Fibroblast of the aortic adventitia (primary cell): ENCODE results near the gene PDK4. TPM values are rescaled to one million over a fixed set of nuclear protein-coding genes. Genes with fewer than 3 reads are reported as not detected.
A peak's percentile ranks its signal among the peaks of the same experiment; 100 is the strongest.

ENCODE experiments used
- DNase-seq: peaks from one replicate; pipeline ENCODE4 v3.0.0-alpha.2; 2010; ENCODE audit warnings: low read depth
- H3K4me3 ChIP-seq: 2 replicates; pipeline ENCODE4 v1.5.1; 2011; ENCODE audit warnings: low read depth, mild to moderate bottlenecking, control low read depth, low read length, moderate library complexity
- CTCF ChIP-seq: IDR thresholded peaks from 2 replicates; pipeline ENCODE4 v1.5.1; 2011; ENCODE audit warnings: mild to moderate bottlenecking, low read length, control low read depth, inconsistent platforms; ENCODE audit not compliant: insufficient read depth
- total RNA-seq: library from RNA; depleted of rRNA; stranded (reverse); fragments of >200 nt; gene quantifications from 2 replicates; pipeline ENCODE4 v1.2.3, GENCODE V29; 2012; ENCODE audit warnings: low replicate concordance

The PDK4 gene
- total RNA-seq, 1 donor, result 0.72 TPM

GRCh38 chr7:95619517-95619916 is 23.2 kb upstream of the PDK4 start:
- TF ChIP-seq CTCF, result no peak
- no peak overlapping the region for H3K4me3 ChIP-seq
- no peak for DNase-seq

- no peak for DNase-seq
- H3K4me3 ChIP-seq, result no peak overlapping the region
- no peak for TF ChIP-seq CTCF
Measured at GRCh38 chr7:95614442-95614940, 18.2 kb upstream of the PDK4 start.

- no peak for TF ChIP-seq CTCF
- H3K4me3 ChIP-seq, result no peak overlapping the region
Measured at GRCh38 chr7:95611224-95611623, 14.9 kb upstream of the PDK4 start.

GRCh38 chr7:95609277-95609971 is 13.1 kb upstream of the PDK4 start:
- H3K4me3 ChIP-seq, result no peak overlapping the region

More at GRCh38 chr7:95611224-95611623, 14.9 kb upstream of the PDK4 start:
- no peak for DNase-seq

GRCh38 chr7:95608359-95609173 is 12.2 kb upstream of the PDK4 start:
- peak; percentile 90 for DNase-seq
- TF ChIP-seq CTCF, result no peak

More at GRCh38 chr7:95609277-95609971, 13.1 kb upstream of the PDK4 start:
- peak; percentile 44 for DNase-seq
- TF ChIP-seq CTCF, result no peak

GRCh38 chr7:95607561-95607960 is 11.2 kb upstream of the PDK4 start:
- H3K4me3 ChIP-seq, result no peak overlapping the region
- no peak for DNase-seq
- TF ChIP-seq CTCF, result no peak

More at GRCh38 chr7:95608359-95609173, 12.2 kb upstream of the PDK4 start:
- peak overlapping the region; percentile 15 for H3K4me3 ChIP-seq
